A549 (cell line): Measurements from ENCODE around the gene SNAP25.

ENCODE experiments used
- ATOH8 ChIP-seq: fragments of 250-450 bp; sonication (Bioruptor Pico); IDR thresholded peaks from 2 replicates; pipeline ENCODE4 v1.5.0; 2020; ENCODE audit warnings: low read depth, mild to moderate bottlenecking, moderate library complexity
- CBX8 ChIP-seq: fragments of 200-600 bp; sonication (generic); IDR thresholded peaks from 2 replicates; pipeline ENCODE4 v1.6.1; 2016
- CHD4 ChIP-seq: fragments of 200-600 bp; sonication (generic); IDR thresholded peaks from 2 replicates; pipeline ENCODE4 v1.6.1; 2016; ENCODE audit warnings: antibody characterized with exemption, mild to moderate bottlenecking, borderline replicate concordance
- CTCF ChIP-seq: fragments of >200 bp; sonication (Bioruptor Twin); formaldehyde crosslinking; IDR thresholded peaks from 3 replicates; pipeline ENCODE4 v1.5.1; 2016
- EP300 ChIP-seq, 2 experiments: fragments of >200 bp; sonication (Bioruptor Twin); formaldehyde crosslinking; IDR thresholded peaks; 2 replicates in 1 of 2; 3 replicates in 1 of 2; pipeline ENCODE4 v1.6.1; 2016 to 2017
- ESRRA ChIP-seq: fragments of 150-350 bp; IDR thresholded peaks from 2 replicates; pipeline ENCODE4 v1.6.1; 2014; ENCODE audit warnings: mild to moderate bottlenecking, low read length, borderline replicate concordance
- HDAC2 ChIP-seq: fragments of 200-600 bp; sonication (generic); IDR thresholded peaks from 2 replicates; pipeline ENCODE4 v1.6.1; 2016
- HMGXB4 ChIP-seq: fragments of 250-450 bp; sonication (Bioruptor Pico); IDR thresholded peaks from 2 replicates; pipeline ENCODE4 v1.5.0; 2021; ENCODE audit warnings: mild to moderate bottlenecking, moderate library complexity, borderline replicate concordance
- JUN ChIP-seq, 2 experiments: fragments of >200 bp; sonication (Bioruptor Twin); formaldehyde crosslinking; IDR thresholded peaks; 2 replicates in 1 of 2; 3 replicates in 1 of 2; pipeline ENCODE4 v1.6.1; 2016 to 2017
- MAX ChIP-seq: IDR thresholded peaks from 2 replicates; pipeline ENCODE4 v1.6.1; 2012
- NFE2L2 ChIP-seq: fragments of 150-350 bp; conservative IDR thresholded peaks from 2 replicates; pipeline ENCODE4 v1.6.1; 2014; ENCODE audit warnings: low read length
- ZNF302 ChIP-seq: fragments of 250-450 bp; sonication (Bioruptor Pico); IDR thresholded peaks from 2 replicates; pipeline ENCODE4 v1.9.0; 2021; ENCODE audit warnings: inconsistent platforms, mild to moderate bottlenecking, moderate library complexity

- TF ChIP-seq HDAC2, result no peak
- TF ChIP-seq CTCF, result no peak
- TF ChIP-seq HMGXB4 (CRISPR knock-in tag), result no peak
- TF ChIP-seq CHD4, result no peak
- no peak for TF ChIP-seq CBX8
- TF ChIP-seq ESRRA, result no peak
- no peak for TF ChIP-seq JUN (IDR thresholded peaks at IDR 0.05)
- TF ChIP-seq MAX, result no peak
- no peak for TF ChIP-seq NFE2L2
- no peak for TF ChIP-seq ZNF302 (CRISPR knock-in tag)
- TF ChIP-seq EP300 (IDR thresholded peaks at IDR 0.05), result no peak
- no peak for TF ChIP-seq ATOH8
These were observed 101.2 kb downstream of the SNAP25 start for GRCh38 chr20:10319855-10320254.
